GM12878 (cell line): Measurements from ENCODE around the gene ZNF239. TPM values are rescaled to one million over a fixed set of nuclear protein-coding genes. Genes with fewer than 3 reads are reported as not detected.

ENCODE experiments used
- ATF7 ChIP-seq: fragments of 450-650 bp; IDR thresholded peaks from 2 replicates; pipeline ENCODE4 v1.6.1; 2016; ENCODE audit warnings: low read depth, mild to moderate bottlenecking
- CBX5 ChIP-seq: sonication (generic); IDR thresholded peaks from 2 replicates; pipeline ENCODE4 v1.6.1; 2016; ENCODE audit warnings: low read depth, moderate library complexity, mild to moderate bottlenecking, inconsistent platforms
- EED ChIP-seq: sonication (generic); IDR thresholded peaks from 2 replicates; pipeline ENCODE4 v1.6.1; 2016; ENCODE audit warnings: antibody characterized with exemption, low read depth
- ETV6 ChIP-seq, 2 experiments: fragments of 450-650 bp in 1 of 2; IDR thresholded peaks in 1 of 2; conservative IDR thresholded peaks in 1 of 2; 2 replicates each; pipeline ENCODE4 v1.6.1; 2014; ENCODE audit warnings: antibody characterized with exemption in 1 of 2, borderline replicate concordance in 1 of 2, low read depth in 1 of 2, mild to moderate bottlenecking in 1 of 2, moderate library complexity in 1 of 2
- KAT2A ChIP-seq: conservative IDR thresholded peaks from 2 replicates; pipeline ENCODE4 v1.6.1; 2011; ENCODE audit warnings: low read depth, low read length; ENCODE audit not compliant: control insufficient read depth
- KDM1A ChIP-seq: fragments of 200-600 bp; sonication (generic); IDR thresholded peaks from 2 replicates; pipeline ENCODE4 v1.6.1; 2016; ENCODE audit warnings: borderline replicate concordance
- MAX ChIP-seq: IDR thresholded peaks from 2 replicates; pipeline ENCODE4 v1.6.1; 2012; ENCODE audit warnings: low read depth, low read length, improper control_type of control experiment
- MEF2B ChIP-seq: fragments of 450-650 bp; IDR thresholded peaks from 2 replicates; pipeline ENCODE4 v1.6.1; 2018; ENCODE audit warnings: mild to moderate bottlenecking, moderate library complexity; ENCODE audit not compliant: partially characterized antibody, poor library complexity, severe bottlenecking
- MTA3 ChIP-seq: IDR thresholded peaks from 2 replicates; pipeline ENCODE4 v1.6.1; 2012; ENCODE audit warnings: low read length, inconsistent platforms, borderline replicate concordance
- MYC ChIP-seq: IDR thresholded peaks from 2 replicates; pipeline ENCODE4 v1.6.1; 2011; ENCODE audit warnings: mild to moderate bottlenecking, low read length, moderate library complexity, inconsistent platforms; ENCODE audit not compliant: insufficient read depth, insufficient replicate concordance, insufficient read length, severe bottlenecking
- PKNOX1 ChIP-seq: fragments of 450-650 bp; IDR thresholded peaks from 2 replicates; pipeline ENCODE4 v1.6.1; 2016; ENCODE audit warnings: mild to moderate bottlenecking
- RAD51 ChIP-seq: fragments of 450-650 bp; IDR thresholded peaks from 2 replicates; pipeline ENCODE4 v1.6.1; 2016; ENCODE audit warnings: moderate library complexity, mild to moderate bottlenecking, inconsistent platforms
- SIX5 ChIP-seq: IDR thresholded peaks from 2 replicates; pipeline ENCODE4 v1.6.1; 2011; ENCODE audit warnings: mild to moderate bottlenecking, low read depth, low read length, moderate library complexity; ENCODE audit not compliant: severe bottlenecking
- SKIL ChIP-seq: fragments of 450-650 bp; IDR thresholded peaks from 2 replicates; pipeline ENCODE4 v1.6.1; 2017; ENCODE audit warnings: mild to moderate bottlenecking, low read depth, inconsistent platforms; ENCODE audit not compliant: poor library complexity, severe bottlenecking
- SMAD5 ChIP-seq: IDR thresholded peaks from 2 replicates; pipeline ENCODE4 v1.6.1; 2016; ENCODE audit warnings: antibody characterized with exemption, low read depth
- SP1 ChIP-seq: IDR thresholded peaks from one replicate; pipeline ENCODE4 v1.6.1; 2011; ENCODE audit warnings: low read depth, low read length
- YBX1 ChIP-seq: fragments of 450-650 bp; IDR thresholded peaks from 2 replicates; pipeline ENCODE4 v1.6.1; 2016; ENCODE audit warnings: antibody characterized with exemption
- ZNF217 ChIP-seq: fragments of 450-650 bp; IDR thresholded peaks from 2 replicates; pipeline ENCODE4 v1.6.1; 2017; ENCODE audit warnings: antibody characterized with exemption, mild to moderate bottlenecking
- ZNF592 ChIP-seq: fragments of 450-650 bp; IDR thresholded peaks from 2 replicates; pipeline ENCODE4 v1.6.1; 2017; ENCODE audit warnings: mild to moderate bottlenecking, moderate library complexity
- polyA plus RNA-seq, 11 experiments: library from polyadenylated mRNA; depleted of rRNA in 4 of 11; unstranded in 6 of 11; stranded (reverse) in 5 of 11; fragments of >200 nt; fragmentation: Nextera tagmentation in 4 of 11; fragmentation: Illumina TruSeq in 1 of 11; extraction: Ambion mirVana in 4 of 11; extraction: Trizol in 1 of 11; gene quantifications; 1 replicate in 1 of 11; 2 replicates in 10 of 11; pipeline versions ENCODE4 v1.2.1 to v1.2.3, GENCODE V29; 2011 to 2016; ENCODE audit warnings: inconsistent platforms in 2 of 11, missing spikeins in 2 of 11, low read depth in 1 of 11
- total RNA-seq, 4 experiments: library from RNA; depleted of rRNA in 3 of 4; stranded (reverse); fragments of >200 nt in 3 of 4; fragmentation: Illumina TruSeq in 1 of 4; extraction: Trizol in 1 of 4; gene quantifications; 2 replicates each; pipeline versions ENCODE4 v1.2.1 to v1.2.3, GENCODE V29; 2013 to 2021

The ZNF239 gene
- total and polyA plus RNA-seq, 10 of the 15 experiments (the other 5 are each of a cell fraction or from before 2014, with no cell fraction given) = 0.12 to 0.75 (median 0.43) TPM

GRCh38 chr10:43606323-43607198 lies 32.1 kb upstream of the ZNF239 start, which contains the start of gene ZNF485 (continued):
- TF ChIP-seq ZNF592 = no peak
- TF ChIP-seq ETV6 (conservative IDR thresholded peaks at IDR 0.05 in 1 of 2, IDR thresholded peaks at IDR 0.05 in 1 of 2; ENCODE audit: borderline replicate concordance in 1 of 2, low read depth in 1 of 2) = no peak
- TF ChIP-seq MAX = peak; percentile 96
- TF ChIP-seq YBX1 = no peak
- no peak for TF ChIP-seq KDM1A
- TF ChIP-seq ATF7 = no peak
- TF ChIP-seq ZNF217 = no peak
- TF ChIP-seq MEF2B = no peak
- TF ChIP-seq SIX5 = peak; percentile 87
- TF ChIP-seq CBX5 = no peak
- TF ChIP-seq KAT2A = no peak
- peak; percentile 12 for TF ChIP-seq SP1
- no peak for TF ChIP-seq RAD51
- TF ChIP-seq MTA3 = no peak
- TF ChIP-seq PKNOX1 = 0 out of 2 replicates have a peak, but pooled peaks have one; percentile 18
- no peak for TF ChIP-seq SKIL
- no peak; the same call in 1 of the 2 replicates for TF ChIP-seq SMAD5
- peak; percentile 56 for TF ChIP-seq MYC
- TF ChIP-seq EED = no peak
